Effector CD4-positive, alpha-beta T cell (primary cell): ENCODE results near the gene EP300.
"Not testable (repeated sequence)": the region's sequence is repeated elsewhere in the genome, so short reads cannot be mapped to it uniquely, and the experiment has no call there.

Experiments used
- DNase-seq: peaks from one replicate; pipeline ENCODE4 v3.0.0-alpha.2; 2020
- total RNA-seq: gene quantifications from one replicate; lab custom pipeline; 2026; lab: John Stamatoyannopoulos, UW

The EP300 gene
- total RNA-seq = 254 reads per million, percentile 94 among the genes with 10 or more reads in this experiment

DNA sequence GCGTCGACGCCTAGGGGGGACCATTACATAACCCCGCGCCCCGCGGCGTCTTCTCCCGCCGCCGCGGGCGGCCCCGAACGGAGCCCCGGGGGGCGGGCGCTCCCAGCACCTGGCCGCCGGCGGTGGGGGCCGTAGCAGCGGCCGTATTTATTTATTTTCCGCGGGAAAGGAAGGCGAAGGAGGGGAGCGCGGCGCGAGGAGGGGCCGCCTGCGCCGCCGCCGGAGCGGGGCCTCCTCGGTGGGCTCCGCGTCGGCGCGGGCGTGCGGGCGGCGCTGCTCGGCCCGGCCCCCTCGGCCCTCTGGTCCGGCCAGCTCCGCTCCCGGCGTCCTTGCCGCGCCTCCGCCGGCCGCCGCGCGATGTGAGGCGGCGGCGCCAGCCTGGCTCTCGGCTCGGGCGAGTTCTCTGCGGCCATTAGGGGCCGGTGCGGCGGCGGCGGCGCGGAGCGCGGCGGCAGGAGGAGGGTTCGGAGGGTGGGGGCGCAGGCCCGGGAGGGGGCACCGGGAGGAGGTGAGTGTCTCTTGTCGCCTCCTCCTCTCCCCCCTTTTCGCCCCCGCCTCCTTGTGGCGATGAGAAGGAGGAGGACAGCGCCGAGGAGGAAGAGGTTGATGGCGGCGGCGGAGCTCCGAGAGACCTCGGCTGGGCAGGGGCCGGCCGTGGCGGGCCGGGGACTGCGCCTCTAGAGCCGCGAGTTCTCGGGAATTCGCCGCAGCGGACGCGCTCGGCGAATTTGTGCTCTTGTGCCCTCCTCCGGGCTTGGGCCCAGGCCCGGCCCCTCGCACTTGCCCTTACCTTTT, at the start of gene EP300:
Gene EP300, plus strand, starts transcription at position 570 of the 795 bp plus-strand sequence. CDS start 413 bp downstream, outside the sequence.
- peak; percentile 86 for DNase-seq

GRCh38 chr22:41043722-41044121, 48.7 kb upstream of the EP300 start:
- no peak for DNase-seq

DNA sequence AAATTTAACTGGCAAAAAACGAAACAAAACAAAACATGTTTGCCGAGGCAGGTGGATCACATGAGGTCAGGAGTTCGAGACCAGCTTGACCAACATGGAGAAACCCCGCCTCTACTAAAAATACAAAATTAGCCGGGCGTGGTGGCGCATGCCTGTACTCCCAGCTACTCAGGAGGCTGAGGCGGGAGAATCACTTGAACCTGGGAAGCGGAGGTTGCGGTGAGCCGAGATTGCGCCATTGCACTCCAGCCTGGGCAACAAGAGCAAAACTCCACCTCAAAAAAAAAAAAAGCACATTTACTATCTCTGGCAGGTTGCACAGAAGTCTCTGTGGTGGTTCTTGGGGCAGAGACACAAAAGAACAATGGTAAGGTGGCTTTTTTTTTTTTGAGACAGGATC, 46.8 kb upstream of the EP300 start:
- not testable (repeated sequence) for DNase-seq

DNA sequence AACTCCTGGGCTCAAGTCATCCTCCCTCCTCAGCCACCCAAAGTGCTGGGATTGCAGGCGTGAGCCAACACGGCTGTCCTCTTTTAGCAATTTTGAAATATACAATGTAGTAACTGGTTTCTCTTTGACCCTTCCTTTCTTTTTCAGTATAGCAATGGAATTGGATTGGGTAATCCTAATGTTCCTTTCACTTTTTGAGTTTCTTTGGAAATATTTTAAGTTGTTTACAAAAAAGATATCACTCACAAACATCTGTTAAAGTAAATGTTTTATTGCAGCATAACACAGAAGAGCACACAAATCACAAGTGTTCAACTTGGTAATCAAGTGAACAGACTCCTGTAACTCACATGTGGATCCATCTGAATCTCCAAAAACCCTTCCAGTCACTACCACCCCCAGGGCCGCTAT, 44.6 kb upstream of the EP300 start:
- no peak for DNase-seq

GRCh38 chr22:41048345-41048744, 44.0 kb upstream of the EP300 start:
- not testable (repeated sequence) for DNase-seq

- no peak for DNase-seq
Observed at GRCh38 chr22:41048791-41049717, 43.3 kb upstream of the EP300 start.

DNA sequence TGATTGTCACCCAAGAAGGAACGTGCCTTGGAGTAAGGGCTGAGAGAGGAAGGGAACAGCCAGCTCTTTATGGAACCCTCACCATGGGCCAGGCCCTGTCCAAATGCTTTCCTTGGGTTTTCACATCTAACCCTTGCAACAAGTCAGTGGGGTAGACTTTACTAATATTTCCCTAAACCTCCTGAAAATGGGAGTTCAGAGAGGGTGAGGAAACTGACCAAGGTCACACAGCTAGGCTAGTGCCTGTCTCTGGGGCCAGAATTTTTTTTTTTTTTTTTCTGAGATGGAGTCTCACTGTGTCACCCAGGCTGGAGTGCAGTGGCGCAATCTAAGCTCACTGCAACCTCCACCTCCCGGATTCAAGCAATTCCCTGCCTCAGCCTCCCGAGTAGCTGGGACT, 42.6 kb upstream of the EP300 start:
- DNase-seq = not testable (repeated sequence)

GRCh38 chr22:41050883-41051282, 41.5 kb upstream of the EP300 start:
- DNase-seq = no peak

GRCh38 chr22:41052661-41053490, 39.5 kb upstream of the EP300 start:
- DNase-seq = no peak

DNA sequence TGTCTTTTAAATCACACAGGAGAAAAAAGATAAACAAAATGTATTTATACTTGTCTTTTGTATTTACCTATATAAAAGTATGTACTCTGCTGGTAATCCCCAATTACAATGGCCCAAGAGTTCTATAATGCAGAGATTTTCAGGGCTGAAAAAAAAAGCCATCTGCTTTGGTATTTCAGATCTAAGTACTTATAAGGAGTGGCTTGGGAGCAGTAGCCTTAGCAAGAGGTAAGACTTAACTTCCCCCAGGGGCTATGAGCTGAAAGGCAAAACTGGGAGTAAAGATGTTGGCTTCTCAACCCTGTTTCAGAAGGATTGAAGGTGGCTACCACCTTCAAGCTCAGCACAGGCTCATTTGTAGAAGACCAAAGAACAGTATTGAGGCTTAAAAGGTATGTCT, 35.3 kb upstream of the EP300 start:
- DNase-seq = no peak

- DNase-seq = no peak
Observed at GRCh38 chr22:41062146-41062545, 30.2 kb upstream of the EP300 start.

DNA sequence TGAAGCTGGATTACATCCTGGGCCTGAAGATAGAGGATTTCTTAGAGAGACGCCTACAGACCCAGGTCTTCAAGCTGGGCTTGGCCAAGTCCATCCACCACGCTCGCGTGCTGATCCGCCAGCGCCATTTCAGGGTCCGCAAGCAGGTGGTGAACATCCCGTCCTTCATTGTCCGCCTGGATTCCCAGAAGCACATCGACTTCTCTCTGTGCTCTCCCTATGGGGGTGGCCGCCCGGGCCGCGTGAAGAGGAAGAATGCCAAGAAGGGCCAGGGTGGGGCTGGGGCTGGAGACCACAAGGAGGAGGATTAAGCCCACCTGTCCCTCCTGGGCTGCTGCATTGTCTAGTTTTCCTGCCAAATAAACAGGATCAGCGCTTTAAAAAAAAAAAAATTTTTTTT, 28.1 kb upstream of the EP300 start:
- DNase-seq = not testable (repeated sequence)

DNA sequence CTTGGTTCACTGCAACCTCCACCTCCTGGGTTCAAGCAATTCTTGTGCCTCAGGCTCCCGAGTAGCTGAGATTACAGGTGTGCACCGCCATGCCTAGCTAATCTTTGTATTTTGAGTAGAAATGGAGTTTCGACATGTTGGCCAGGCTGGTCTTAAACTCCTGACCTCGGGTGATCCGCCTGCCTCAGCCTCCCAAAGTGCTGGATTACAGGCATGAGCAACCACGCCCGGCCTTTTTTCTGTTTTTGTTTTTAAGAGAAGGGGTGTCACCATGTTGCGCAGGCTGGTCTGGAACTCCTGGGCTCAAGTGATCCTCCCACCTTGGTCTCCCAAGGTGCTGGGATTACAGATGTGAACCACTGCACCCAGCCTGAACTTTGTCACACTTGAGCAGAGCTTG, 26.1 kb upstream of the EP300 start:
- DNase-seq = not testable (repeated sequence)

DNA sequence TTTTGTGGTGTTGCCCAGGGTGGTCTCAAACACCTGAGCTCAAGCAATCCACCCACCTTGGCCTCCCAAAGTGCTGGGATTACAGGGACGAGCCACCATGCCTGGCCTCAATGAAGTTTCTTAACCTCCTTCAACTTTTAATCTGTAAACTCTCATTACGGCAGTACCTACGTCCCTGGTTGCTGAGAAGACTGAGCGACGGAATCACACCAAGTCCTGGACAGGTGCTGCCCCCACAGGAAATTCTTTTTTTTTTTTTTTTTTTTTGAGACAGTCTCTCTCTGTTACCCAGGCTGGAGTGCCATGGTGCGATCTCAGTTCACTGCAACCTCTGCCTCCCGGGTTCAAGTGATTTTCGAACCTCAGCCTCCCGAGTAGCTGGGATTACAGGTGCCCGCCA, 24.4 kb upstream of the EP300 start:
- DNase-seq = not testable (repeated sequence)

DNA sequence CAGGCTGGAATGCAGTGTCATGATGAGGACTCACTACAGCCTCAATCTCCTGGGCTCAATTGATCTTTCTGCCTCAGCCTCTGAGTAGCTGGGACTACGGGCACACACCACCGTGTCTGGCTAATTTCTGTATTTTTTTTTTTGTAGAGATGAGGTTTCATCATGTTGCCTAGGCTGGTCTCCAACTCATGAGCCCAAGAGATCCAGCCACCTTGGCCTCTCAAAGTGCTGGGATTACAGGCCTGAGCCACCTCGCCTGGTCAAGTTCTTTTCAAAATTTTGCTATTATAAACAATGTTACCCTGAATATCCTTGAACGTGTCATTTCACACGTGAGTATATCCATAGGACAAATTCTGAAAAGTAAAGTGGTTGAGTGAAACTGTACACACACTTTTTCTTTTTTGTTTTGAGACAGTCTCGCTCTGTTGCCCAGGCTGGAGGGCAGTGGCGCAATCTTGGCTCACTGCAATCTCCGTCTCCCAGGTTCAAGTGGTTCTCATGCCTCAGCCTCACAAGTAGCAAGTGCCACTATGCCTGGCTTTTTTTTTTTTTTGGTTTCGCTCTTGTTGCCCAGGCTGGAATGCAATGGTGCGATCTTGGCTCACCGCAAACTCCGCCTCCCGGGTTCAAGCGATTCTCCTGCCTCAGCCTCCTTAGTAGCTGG, 21.6 kb upstream of the EP300 start:
- no peak for DNase-seq

GRCh38 chr22:41074061-41074460, 18.3 kb upstream of the EP300 start:
- no peak for DNase-seq

GRCh38 chr22:41074466-41074865, 17.9 kb upstream of the EP300 start:
- no peak for DNase-seq

GRCh38 chr22:41074941-41075710, 17.3 kb upstream of the EP300 start:
- DNase-seq = no peak

DNA sequence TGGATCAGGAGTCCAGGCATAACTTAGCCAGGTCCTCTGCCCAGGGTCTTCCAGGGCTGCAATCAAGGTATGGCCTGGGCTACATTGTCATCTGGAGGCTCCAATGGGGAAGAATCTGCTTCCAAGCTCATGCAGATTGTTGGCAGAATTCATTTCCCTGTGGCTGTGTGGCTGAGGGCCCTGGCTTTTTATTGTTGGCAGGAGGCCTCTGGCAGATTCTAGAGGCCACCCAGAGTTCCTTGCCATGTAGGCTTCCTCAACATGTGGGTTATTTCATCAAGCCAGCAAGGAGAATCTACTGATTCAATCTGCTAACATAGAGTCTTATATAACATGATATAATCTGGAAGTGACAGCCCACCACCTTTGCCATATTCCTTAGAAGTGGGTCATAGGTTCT, 16.4 kb upstream of the EP300 start:
- no peak for DNase-seq

DNA sequence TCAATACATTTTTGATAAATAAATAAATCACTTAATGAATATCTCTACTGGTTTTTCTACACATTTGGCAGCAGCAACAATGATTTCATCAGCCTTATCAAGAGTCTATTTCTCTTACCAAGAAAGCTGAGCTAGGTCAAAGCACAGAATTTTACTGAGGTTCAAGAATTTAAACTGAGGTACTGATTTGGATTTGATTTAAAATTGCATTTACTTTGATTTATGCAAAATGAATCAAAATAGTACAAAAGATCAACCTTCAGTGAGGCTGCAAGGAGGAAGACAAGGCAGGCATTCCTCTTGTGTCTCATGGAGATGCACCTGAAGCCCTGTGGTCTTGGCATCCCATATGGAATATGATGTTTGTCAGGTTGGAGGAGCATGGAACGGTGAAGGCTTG, 15.5 kb upstream of the EP300 start:
- DNase-seq = no peak

DNA sequence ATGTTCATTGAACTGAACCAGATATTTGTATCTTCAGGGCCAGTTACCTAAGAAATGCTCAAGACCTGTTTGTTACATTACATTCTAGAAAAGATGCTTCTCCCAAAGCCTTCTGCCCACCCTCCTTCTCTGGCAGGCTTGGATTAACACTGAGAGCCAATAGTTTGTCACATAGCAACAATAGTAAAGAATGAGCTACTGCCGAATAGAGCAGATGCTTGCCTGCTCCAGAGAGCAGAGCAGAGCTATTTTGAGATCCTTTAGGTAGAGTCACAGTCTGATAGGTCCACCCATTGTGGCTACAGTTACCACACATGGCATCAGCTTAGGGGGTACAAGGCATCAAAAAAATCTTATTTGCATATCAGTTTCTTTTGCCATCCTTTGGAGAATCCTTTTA, 13.5 kb upstream of the EP300 start:
- no peak for DNase-seq
